Activated T-cell treated with anti-CD3 and anti-CD28 coated beads, Interleukin-2, amount 50 U/mL, for 24 hours (primary cell): Measurements from ENCODE around the gene GTPBP6.
A peak's percentile ranks its signal among the peaks of the same experiment; 100 is the strongest.
"Not testable (repeated sequence)": the region's sequence is repeated elsewhere in the genome, so short reads cannot be mapped to it uniquely, and the experiment has no call there.

Experiments
- DNase-seq: peaks from one replicate; pipeline ENCODE4 v3.0.0-alpha.2; 2020
- H3K27ac Mint-ChIP-seq: 2 replicates; pipeline ENCODE4 v1.8.0; 2020; ENCODE audit warnings: mild to moderate bottlenecking, mixed read lengths
- H3K27me3 Mint-ChIP-seq: 2 replicates; pipeline ENCODE4 v1.8.0; 2020; ENCODE audit warnings: mixed read lengths
- H3K36me3 Mint-ChIP-seq: 2 replicates; pipeline ENCODE4 v1.8.0; 2020; ENCODE audit warnings: low read depth, mixed read lengths
- H3K4me1 Mint-ChIP-seq: 2 replicates; pipeline ENCODE4 v1.8.0; 2020; ENCODE audit warnings: low read depth, mixed read lengths
- H3K4me3 Mint-ChIP-seq: 2 replicates; pipeline ENCODE4 v1.8.0; 2020; ENCODE audit warnings: mild to moderate bottlenecking, moderate library complexity, mixed read lengths
- H3K9me3 Mint-ChIP-seq: 2 replicates; pipeline ENCODE4 v1.8.0; 2020; ENCODE audit warnings: mixed read lengths

The GTPBP6 gene

DNA sequence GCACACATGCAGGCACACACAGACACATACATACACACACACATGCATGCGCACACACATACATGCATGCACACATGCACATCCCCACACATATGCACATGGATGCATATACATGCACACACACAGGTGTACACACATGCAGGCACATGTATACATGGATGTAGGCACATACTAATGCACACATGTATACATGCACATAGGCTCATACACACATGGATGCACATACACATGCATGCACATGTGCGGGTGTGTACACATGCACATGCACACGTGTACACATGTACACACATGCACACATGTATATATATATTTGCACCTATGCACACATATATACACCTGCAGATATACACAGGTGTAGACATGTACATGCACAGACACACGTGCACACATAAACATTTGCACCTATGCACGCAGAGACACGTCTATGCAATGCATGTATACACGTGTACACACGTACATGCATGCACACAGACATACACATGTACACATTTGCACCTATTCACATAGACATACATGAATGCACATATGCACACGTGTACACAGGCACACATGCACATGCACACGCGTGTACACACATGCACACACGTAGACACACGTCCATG is 33.4 kb downstream of the GTPBP6 start:
- no peak for DNase-seq
- no peaks in the 10 kb centered on the region for H3K27me3 Mint-ChIP-seq
- H3K4me1 Mint-ChIP-seq: peaks cover 26% of the 10 kb centered on the region
- H3K9me3 Mint-ChIP-seq: no peaks in the 10 kb centered on the region
- no peak overlapping the region for H3K4me3 Mint-ChIP-seq
- peaks cover 51% of the 10 kb centered on the region for H3K36me3 Mint-ChIP-seq
- H3K27ac Mint-ChIP-seq: no peak overlapping the region

- peaks cover 32% of the 10 kb centered on the region for H3K4me1 Mint-ChIP-seq
Observed at GRCh38 chrX:283115-283845, 35.3 kb downstream of the GTPBP6 start.

GRCh38 chrX:282000-282681 is 36.5 kb downstream of the GTPBP6 start:
- not testable (repeated sequence) for H3K27me3 Mint-ChIP-seq, DNase-seq, H3K9me3 Mint-ChIP-seq
- Mint-ChIP-seq H3K4me1 (peaks cover 32% of the 10 kb centered on the region), H3K36me3 (peaks cover 27% of the 10 kb centered on the region), H3K4me3 (peak overlapping the region; percentile 70), H3K27ac (peak overlapping the region; percentile 29)

More at GRCh38 chrX:283115-283845, 35.3 kb downstream of the GTPBP6 start:
- H3K4me3 Mint-ChIP-seq: peak overlapping the region; percentile 87
- no peaks in the 10 kb centered on the region for H3K27me3 Mint-ChIP-seq
- peak; percentile 91 for DNase-seq
- H3K27ac Mint-ChIP-seq: peak overlapping the region; percentile 98
- no peaks in the 10 kb centered on the region for H3K9me3 Mint-ChIP-seq
- H3K36me3 Mint-ChIP-seq: peaks cover 33% of the 10 kb centered on the region

DNA sequence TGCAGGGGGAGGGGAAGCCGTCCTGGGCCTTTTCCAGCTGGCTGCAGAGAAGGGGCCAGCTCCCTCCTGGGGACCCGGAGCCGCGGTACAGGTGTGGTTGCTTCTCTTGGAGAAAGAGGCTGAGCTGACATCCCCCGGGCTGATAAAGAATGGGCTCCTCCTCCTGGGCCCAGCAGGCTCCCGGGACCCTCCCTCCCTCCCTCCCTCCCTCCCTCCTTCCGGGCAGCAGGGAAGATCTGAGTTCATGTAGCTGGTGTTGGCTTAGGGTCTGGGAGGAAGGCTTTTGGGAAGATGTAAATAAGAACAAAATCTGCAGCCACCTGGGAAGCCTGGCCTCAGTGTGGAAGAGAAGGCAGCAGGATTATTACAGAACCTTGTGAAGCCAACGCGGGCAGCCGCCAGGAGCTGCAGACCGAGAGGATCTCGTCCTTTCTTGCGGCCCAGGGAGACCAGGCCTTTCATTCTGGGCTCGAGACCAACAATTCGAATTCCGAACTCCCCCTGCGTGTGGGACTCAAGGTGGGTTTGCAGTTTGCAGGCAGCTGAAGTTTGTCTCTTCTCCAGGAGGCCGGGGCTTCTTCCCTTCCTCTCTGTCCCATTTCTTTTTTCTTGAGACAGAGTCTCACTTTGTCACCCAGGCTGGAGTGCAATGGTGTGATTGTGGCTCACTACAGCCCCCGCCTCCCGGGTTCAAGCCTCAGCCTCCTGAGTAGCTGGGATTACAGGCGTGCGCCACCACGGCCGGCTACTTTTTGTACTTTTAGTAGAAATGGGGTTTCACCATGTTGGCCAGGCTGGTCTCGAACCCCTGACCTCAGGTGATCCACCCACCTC is 37.2 kb downstream of the GTPBP6 start, which contains the start of gene PLCXD1:
TSS of gene PLCXD1 (plus strand) at position 216 of the 834 bp plus-strand sequence. CDS start 2,807 bp downstream, outside the sequence.
- DNase-seq: no peak
- H3K4me3 Mint-ChIP-seq: peak within 1 kb of the TSS; percentile 70

GRCh38 chrX:280722-281121 is 37.9 kb downstream of the GTPBP6 start:
- DNase-seq, H3K27me3 Mint-ChIP-seq, H3K4me3 Mint-ChIP-seq, H3K27ac Mint-ChIP-seq, H3K9me3 Mint-ChIP-seq: not testable (repeated sequence)
- peaks cover 33% of the 10 kb centered on the region for H3K4me1 Mint-ChIP-seq
- peaks cover 15% of the 10 kb centered on the region for H3K36me3 Mint-ChIP-seq

More for the DNA sequence above, 37.2 kb downstream of the GTPBP6 start, which contains the start of gene PLCXD1:
- H3K36me3 Mint-ChIP-seq: peaks cover 22% of the 10 kb centered on the region
- H3K9me3 Mint-ChIP-seq: no peaks in the 10 kb centered on the region
- peak within 1 kb of the TSS; percentile 29 for H3K27ac Mint-ChIP-seq
- H3K27me3 Mint-ChIP-seq: no peaks in the 10 kb centered on the region
- peaks cover 32% of the 10 kb centered on the region for H3K4me1 Mint-ChIP-seq

DNA sequence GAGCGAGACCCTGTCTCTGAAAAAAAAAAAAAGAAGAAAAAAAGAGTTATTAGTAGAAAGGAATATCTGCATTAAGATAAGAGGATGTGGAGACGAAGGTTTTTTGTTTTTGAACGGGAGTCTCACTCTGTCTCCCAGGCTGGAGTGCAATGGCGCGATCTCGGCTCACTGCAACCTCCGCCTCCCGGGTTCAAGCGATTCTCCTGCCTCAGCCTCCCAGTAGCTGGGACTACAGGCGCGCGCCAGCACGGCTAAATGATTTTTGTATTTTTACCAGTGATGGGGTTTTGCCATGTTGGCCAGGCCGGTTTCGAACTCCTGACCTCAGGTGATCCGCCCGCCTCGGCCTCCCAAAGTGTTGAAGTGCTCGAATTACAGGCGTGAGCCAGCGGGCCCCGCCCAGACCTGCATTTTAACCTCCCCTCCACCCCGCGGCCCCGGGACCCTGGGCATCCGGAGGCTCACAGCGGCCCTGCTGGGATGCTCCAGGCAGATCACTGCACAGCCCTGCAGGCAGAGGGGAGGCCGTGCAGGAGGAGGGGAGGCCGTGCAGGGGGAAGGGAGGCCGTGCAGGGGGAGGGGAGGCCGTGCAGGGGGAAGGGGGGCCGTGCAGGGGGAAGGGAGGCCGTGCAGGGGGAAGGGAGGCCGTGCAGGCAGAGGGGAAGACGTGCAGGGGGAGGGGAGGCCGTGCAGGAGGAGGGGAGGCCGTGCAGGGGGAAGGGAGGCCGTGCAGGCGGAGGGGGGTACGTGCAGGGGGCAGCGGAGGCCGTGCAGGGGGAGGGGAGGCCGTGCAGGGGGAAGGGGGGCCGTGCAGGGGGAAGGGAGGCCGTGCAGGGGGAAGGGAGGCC is 38.6 kb downstream of the GTPBP6 start:
- H3K9me3 Mint-ChIP-seq, DNase-seq, H3K36me3 Mint-ChIP-seq, H3K27ac Mint-ChIP-seq, H3K27me3 Mint-ChIP-seq, H3K4me3 Mint-ChIP-seq: not testable (repeated sequence)
- H3K4me1 Mint-ChIP-seq: peaks cover 32% of the 10 kb centered on the region

- no peaks in the 10 kb centered on the region for H3K36me3 Mint-ChIP-seq
- DNase-seq: no peak
- H3K4me3 Mint-ChIP-seq: peak overlapping the region; percentile 77
- no peak overlapping the region for H3K27ac Mint-ChIP-seq
- peaks cover 20% of the 10 kb centered on the region for H3K4me1 Mint-ChIP-seq
- H3K27me3 Mint-ChIP-seq: peaks cover 3% of the 10 kb centered on the region
- no peaks in the 10 kb centered on the region for H3K9me3 Mint-ChIP-seq
Observed at GRCh38 chrX:276581-277201, 41.9 kb downstream of the GTPBP6 start.

DNA sequence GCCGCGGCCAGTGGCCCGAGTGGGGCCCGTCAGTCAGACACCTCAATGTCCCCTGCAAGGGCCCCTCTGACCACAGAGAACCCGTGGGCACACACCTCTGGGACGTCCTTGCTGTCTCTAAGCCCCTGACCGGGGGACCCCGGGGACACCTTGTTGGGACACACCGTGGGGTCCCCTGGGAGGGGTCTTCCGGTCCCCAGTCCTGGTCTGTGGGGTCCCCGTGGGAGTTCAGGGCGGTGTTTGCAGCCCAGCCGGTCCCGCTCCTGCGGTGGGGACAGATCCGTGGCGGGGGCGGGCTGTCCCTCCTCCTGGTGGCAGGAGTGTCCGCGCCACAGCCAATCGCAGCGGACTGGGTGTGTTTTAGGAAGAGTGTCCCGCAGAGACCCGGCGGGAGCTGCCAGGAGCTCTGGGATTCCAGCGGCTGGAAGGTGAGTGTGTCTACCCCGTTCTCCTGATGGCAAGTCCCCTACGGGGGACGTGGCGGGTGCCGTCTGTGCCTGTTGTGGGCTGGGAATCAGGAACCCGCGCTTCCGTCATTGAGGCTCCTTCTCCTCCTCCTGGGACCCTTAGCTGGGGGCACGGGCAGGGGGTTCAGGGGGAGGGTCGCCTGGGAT is 42.5 kb downstream of the GTPBP6 start:
- Mint-ChIP-seq H3K4me3 (peak overlapping the region; percentile 77), H3K27me3 (peaks cover 3% of the 10 kb centered on the region), H3K4me1 (peaks cover 15% of the 10 kb centered on the region), H3K27ac (no peak overlapping the region), H3K9me3 (no peaks in the 10 kb centered on the region), H3K36me3 (no peaks in the 10 kb centered on the region)
- peak; percentile 72 for DNase-seq

- DNase-seq: no peak
- Mint-ChIP-seq H3K9me3 (no peaks in the 10 kb centered on the region), H3K36me3 (no peaks in the 10 kb centered on the region), H3K4me3 (peak overlapping the region; percentile 31), H3K27me3 (peaks cover 3% of the 10 kb centered on the region), H3K4me1 (peaks cover 15% of the 10 kb centered on the region), H3K27ac (no peak overlapping the region)
Observed at GRCh38 chrX:275476-275966, 43.1 kb downstream of the GTPBP6 start.

- DNase-seq: no peak
- Mint-ChIP-seq H3K4me3 (peak overlapping the region; percentile 31), H3K4me1 (peaks cover 15% of the 10 kb centered on the region), H3K9me3 (no peaks in the 10 kb centered on the region), H3K27me3 (peaks cover 3% of the 10 kb centered on the region), H3K27ac (no peak overlapping the region), H3K36me3 (no peaks in the 10 kb centered on the region)
Observed at GRCh38 chrX:274904-275475, 43.6 kb downstream of the GTPBP6 start.

GRCh38 chrX:270848-271367 is 47.7 kb downstream of the GTPBP6 start:
- Mint-ChIP-seq H3K4me1 (peaks cover 3% of the 10 kb centered on the region), H3K27ac (no peak overlapping the region), H3K4me3 (no peak overlapping the region), H3K36me3 (no peaks in the 10 kb centered on the region), H3K27me3 (peaks cover 3% of the 10 kb centered on the region), H3K9me3 (no peaks in the 10 kb centered on the region)
- DNase-seq: no peak

DNA sequence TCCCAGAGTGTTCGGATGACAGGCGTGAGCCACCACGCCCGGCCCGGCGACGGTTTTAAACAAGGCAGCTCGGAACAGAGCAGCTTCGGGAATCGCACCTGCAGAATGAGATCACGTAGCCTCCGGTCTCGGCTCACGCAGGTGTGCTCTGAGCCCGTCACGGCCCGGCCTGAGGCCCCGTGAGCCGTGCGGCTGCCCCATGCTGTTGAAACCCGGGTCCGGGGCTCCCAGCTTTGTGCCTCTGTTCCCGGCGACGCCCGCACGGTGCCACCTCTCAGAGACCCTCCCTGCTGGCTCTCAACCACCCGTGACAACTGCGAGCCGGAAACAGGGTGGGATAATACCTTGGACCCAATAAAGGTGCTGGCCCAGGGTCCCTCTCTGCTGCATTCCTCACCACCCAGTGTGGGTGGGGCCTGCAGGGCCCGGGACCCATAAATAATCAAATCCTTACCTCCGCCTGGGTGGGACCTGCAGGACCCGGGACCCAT is 50.8 kb downstream of the GTPBP6 start:
- no peak for DNase-seq
- H3K27me3 Mint-ChIP-seq: no peaks in the 10 kb centered on the region
- no peak overlapping the region for H3K4me3 Mint-ChIP-seq
- H3K27ac Mint-ChIP-seq: no peak overlapping the region
- H3K36me3 Mint-ChIP-seq: no peaks in the 10 kb centered on the region
- H3K9me3 Mint-ChIP-seq: no peaks in the 10 kb centered on the region
- H3K4me1 Mint-ChIP-seq: no peaks in the 10 kb centered on the region
